HG03097 (cell line): ENCODE results near the gene FICD.
A peak's percentile ranks its signal among the peaks of the same experiment; 100 is the strongest.
"Not testable (repeated sequence)": the region's sequence is repeated elsewhere in the genome, so short reads cannot be mapped to it uniquely, and the experiment has no call there.

Experiments used
- ATAC-seq: cut with Tn5 transposase; IDR thresholded peaks from one replicate; pipeline ENCODE4 v1.9.1; 2021; ENCODE audit not compliant: unreplicated experiment, low FRiP score

The FICD gene

DNA sequence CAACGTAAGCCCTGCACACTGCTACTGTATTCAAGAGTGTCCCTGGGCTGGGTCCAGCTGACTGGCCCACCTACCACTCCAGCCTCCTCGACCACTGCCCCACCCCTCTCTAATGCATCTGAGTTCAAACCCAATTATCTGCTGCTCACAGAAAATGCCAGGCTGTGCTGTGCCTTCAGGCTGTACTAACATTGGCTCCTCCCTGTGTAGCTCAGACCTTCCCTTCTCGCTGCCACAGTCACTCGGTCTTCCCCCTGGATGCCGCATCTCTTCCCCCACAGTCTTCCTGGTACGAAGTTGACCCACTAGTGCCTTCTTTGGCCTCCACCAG lies 12.1 kb downstream of the FICD start:
- no peak for ATAC-seq

DNA sequence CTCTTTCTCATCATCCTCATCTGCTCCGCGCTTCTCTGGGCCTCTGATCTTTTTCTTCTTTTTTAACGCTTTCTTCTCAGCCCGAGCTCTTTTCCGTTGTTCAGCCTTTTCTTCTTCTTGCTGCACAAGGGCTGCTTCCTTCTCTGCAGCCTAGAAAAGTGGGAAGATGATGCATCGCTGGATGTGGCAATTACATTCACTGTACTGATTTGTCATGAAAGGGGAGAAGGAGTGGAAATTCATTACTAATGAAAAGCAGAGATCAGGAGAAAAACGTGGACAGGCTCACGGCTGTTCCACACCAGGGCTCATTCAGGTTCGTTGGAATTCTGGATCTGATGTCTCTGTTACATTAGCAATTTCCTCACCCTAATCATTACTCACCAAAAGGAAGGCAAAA lies 15.1 kb downstream of the FICD start:
- ATAC-seq: no peak

- no peak for ATAC-seq
Measured at GRCh38 chr12:108531929-108532848, 17.1 kb downstream of the FICD start.

DNA sequence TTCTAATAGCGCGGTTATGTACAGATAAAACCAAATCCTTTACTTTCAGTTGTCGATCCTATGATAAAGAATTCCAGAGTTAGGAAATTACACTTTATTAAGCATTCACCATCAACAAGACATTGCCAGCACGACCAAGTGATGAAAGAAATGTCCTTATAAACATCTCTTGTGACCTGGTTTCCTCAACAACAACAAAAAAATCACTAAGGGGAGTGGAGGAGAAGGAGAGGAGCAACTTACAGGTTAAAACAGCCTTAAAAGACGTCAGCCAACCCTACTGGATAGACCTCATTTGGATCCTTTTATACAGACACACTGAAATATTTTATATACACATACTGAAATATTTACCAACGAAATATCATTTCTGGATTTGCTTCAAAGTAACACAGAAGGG lies 23.1 kb downstream of the FICD start:
- ATAC-seq: no peak

GRCh38 chr12:108538616-108539195 lies 23.6 kb downstream of the FICD start:
- ATAC-seq: no peak

DNA sequence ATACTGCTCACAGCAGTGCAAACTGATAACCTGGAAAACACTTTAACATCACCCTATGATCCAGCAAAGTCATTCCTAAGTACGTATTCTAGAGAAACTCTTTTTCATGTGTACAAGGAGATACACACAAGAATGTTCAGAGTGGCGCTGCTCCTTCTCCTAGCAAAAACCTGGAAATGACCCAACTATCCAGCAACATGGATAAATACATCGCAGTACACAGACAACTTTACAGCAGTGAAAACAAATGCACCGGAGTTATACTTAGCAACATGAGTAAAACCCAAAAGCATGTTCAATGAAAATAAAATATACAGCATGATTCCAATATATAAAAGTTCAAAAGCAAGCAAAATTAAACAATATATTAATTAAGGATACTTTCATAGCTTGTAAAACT lies 27.2 kb downstream of the FICD start:
- ATAC-seq: no peak

DNA sequence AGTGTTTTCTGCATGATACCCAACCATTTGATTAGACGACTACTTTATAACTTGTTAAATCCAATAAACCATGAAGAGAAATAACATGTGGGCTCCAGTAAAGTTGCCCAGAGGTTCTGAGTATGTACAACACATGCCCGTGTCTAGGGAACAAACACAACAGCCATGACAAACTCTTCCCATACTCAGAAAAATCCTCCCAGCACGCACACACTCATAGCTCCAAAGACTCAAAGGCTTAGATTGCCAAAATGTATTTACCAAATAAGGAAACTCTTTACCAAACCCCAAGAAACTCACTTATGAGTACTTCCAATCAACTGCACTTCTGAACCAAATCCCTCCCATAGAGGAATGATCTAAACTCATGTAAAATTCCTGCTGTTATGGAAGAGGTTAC lies 28.6 kb downstream of the FICD start:
- no peak for ATAC-seq

DNA sequence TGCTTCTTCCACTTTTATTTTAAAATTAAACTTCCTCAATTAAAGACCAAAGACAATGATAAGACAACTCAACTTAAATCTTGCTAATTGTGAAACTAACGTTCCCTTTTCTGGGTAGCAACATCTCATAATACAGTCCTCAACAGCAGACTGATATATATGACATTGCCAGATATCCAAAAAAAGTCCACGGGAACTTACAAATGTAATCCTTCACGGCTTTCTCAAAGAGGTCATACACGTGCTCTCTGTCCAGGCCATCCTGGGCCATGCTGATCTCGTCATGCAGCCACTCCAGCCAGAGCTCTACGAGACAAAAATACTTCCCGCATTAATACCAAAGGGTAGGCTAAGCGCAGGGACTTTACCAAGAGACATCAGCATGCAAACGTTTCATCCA lies 32.6 kb downstream of the FICD start:
- ATAC-seq: no peak

GRCh38 chr12:108548954-108549521 lies 34.0 kb downstream of the FICD start:
- ATAC-seq: no peak

DNA sequence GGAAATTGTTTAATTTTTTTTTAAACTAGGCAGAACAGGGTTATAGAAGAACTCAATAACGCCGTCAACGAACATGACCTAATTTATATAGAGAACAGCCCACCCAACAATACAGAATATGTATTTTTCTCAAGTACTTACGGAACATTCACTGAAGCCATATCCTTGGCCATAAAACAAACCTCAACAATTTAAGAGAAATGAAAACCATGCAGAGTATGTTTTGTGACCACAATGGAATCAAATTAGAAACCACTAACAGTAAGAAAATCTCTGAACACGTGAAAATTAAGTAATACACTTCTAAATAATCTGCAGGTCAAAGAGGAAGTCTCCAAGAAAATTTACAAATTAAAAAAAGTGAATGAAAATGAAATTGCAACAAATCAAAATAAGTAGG lies 36.5 kb downstream of the FICD start:
- no peak for ATAC-seq

GRCh38 chr12:108553799-108554198 lies 38.7 kb downstream of the FICD start:
- no peak for ATAC-seq

- ATAC-seq: not testable (repeated sequence)
Measured at GRCh38 chr12:108555383-108555782, 40.3 kb downstream of the FICD start.

GRCh38 chr12:108559007-108559655 lies 44.1 kb downstream of the FICD start:
- no peak for ATAC-seq

DNA sequence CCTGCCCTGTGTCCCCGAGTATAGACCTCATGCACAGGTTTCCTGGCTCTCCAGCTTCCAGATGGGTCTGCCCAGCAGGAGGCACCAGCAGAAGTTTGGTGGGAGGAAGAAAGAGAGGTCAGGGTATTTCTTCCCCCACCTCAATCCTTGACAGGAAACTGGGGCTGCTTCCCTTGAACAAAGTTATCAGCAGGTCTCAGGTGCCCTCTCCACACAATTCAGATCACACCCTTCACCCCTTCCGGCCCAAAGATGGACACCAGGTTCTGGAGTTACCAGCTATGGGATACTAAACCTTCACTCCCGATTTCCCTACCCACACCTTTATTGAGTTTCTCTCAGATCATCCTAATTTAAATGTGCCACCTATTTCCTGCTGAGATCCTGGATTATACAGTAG lies 44.7 kb downstream of the FICD start:
- no peak for ATAC-seq

- ATAC-seq: no peak
Measured at GRCh38 chr12:108560321-108560721, 45.2 kb downstream of the FICD start.

DNA sequence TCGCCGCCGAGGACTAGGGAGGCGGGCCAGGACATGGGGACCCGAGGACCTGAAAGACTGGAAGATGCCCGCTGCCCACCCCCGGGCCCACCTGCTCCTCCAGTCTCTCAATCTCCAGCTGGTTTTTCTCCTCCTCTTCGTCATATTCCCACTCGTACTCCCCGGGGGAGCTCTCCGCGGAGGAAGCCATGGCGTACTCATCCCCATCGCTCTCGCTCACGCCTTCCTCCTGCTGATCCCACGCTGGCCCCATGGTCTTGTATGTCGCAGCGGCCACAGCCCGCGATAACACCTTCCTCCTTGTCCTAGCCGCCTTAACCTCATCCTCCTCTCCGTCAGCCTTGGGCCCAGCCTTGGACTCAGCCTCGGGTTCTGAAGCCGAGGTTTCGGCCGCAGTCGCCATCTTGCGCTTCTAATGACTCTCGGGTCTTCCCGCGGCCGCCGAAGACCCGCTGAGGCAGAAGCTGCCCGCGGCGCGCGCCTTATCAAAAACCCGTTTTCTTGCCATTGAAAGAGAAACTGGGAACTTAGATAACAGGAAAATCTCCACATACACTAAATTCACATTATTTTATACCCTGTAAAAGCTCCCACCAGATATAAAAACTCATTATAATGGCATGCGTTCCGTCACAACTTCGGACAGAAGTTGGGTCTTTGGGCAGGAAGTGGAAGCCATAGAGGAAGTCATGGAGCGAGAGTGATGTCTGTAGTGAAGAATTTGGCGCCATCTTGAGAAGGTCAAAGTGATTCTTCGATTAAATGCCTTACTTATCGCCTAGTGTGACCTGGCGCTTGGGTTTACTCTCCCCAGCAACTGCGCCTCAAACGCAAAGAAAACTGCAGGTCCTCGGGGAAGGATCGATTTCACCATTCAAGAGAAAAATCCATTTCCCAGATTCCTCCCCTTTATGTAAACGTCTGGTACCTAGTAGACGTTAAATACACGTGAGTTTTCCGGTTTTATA lies 46.0 kb downstream of the FICD start, which contains the start of gene SART3:
TSS of gene SART3 (minus strand) at position 422 of the 968 bp plus-strand sequence. CDS start at position 403, 19 bp downstream.
- ATAC-seq: peak; percentile 29

DNA sequence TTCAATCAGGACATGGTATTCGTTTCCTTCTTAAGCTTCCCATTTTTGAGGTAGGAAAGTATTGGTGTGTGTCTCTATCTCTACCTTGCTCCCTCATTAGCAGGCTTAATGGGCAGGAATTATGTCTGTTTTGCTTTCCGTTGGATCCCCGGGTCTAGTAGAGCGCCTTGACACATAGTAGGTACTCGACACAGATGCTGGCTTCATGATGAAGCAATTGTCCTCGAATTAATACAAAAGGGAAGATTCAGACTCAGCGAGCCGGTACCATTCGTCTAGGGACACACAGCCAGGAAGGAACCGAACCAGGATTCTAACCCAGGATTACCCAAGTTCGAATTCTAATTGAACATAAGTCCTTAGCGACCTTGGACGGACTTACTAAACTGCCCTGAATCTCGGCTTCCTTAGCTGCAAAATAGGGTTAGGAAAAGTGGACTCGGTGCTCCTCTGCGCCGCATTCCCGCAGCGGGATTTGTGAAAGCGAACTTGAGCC lies 46.8 kb downstream of the FICD start:
- ATAC-seq: no peak

DNA sequence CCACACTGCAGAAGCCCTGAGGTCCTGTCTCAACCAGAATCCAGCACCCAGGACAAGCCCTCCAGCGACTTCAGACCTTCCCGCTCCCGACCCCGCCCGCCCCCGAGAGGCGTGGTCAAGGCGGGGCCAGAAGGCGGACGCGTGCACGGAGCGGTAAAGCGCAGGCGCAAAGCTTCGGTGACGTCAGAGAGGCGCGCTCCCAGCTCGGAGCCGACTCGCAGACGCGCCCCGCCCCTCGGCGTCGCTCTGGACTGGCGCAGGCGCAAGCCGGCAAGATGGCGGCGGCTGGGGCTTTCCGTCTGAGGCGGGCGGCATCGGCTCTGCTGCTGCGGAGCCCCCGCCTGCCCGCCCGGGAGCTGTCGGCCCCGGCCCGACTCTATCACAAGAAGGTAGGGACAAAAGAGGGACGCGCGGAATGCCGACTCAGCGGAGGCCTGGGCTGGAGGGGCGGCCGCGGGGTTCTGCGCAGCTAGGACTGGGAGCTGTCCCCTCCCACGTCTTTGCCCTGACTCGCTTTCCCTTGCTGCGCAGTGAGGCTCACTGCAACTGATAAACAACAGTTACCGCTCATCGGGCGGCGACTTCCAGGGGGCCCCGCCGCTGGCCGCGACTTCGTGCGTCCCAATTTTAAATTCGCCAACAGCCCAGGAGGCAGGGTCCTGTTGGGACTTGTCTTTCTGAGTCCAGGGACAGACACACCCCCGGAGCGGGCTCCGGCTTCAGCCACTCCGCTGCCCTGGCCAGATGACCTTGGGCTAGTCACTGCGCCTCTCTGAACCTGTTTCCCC lies 47.5 kb downstream of the FICD start, which contains the start of gene ISCU:
TSS of gene ISCU (plus strand) at position 249 of the 788 bp plus-strand sequence. CDS start at position 276, 27 bp downstream.
- ATAC-seq: peak; percentile 52
